Fibroblast of villous mesenchyme (primary cell): Measurements from ENCODE around the gene XPOT. TPM values are rescaled to one million over a fixed set of nuclear protein-coding genes. Genes with fewer than 3 reads are reported as not detected.

ENCODE experiments used
- DNase-seq: peaks from one replicate; pipeline ENCODE4 v3.0.0-alpha.2; 2010; ENCODE audit warnings: low read depth
- H3K4me3 ChIP-seq: 2 replicates; pipeline ENCODE4 v1.5.1; 2011; ENCODE audit warnings: low read depth, mild to moderate bottlenecking, low read length
- total RNA-seq: library from RNA; depleted of rRNA; stranded (reverse); fragments of >200 nt; gene quantifications from 2 replicates; pipeline ENCODE4 v1.2.3, GENCODE V29; 2012
- TF ChIP-seq, protein P1 (sequence below): IDR thresholded peaks from 2 replicates; pipeline ENCODE4 v1.5.1; 2012; ENCODE audit warnings: low read depth, mild to moderate bottlenecking, low read length; ENCODE audit not compliant: insufficient read depth

XPOT gene
- total RNA-seq, 1 donor, result 146 TPM

- TF ChIP-seq, protein P1, sequence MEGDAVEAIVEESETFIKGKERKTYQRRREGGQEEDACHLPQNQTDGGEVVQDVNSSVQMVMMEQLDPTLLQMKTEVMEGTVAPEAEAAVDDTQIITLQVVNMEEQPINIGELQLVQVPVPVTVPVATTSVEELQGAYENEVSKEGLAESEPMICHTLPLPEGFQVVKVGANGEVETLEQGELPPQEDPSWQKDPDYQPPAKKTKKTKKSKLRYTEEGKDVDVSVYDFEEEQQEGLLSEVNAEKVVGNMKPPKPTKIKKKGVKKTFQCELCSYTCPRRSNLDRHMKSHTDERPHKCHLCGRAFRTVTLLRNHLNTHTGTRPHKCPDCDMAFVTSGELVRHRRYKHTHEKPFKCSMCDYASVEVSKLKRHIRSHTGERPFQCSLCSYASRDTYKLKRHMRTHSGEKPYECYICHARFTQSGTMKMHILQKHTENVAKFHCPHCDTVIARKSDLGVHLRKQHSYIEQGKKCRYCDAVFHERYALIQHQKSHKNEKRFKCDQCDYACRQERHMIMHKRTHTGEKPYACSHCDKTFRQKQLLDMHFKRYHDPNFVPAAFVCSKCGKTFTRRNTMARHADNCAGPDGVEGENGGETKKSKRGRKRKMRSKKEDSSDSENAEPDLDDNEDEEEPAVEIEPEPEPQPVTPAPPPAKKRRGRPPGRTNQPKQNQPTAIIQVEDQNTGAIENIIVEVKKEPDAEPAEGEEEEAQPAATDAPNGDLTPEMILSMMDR, result no peak
Observed at GRCh38 chr12:64418209-64418608, 14.0 kb downstream of the XPOT start.

GRCh38 chr12:64419696-64420095, 15.5 kb downstream of the XPOT start:
- H3K4me3 ChIP-seq, result no peak overlapping the region
- DNase-seq, result no peak
- TF ChIP-seq, protein P1, result no peak

More at GRCh38 chr12:64418209-64418608, 14.0 kb downstream of the XPOT start:
- no peak overlapping the region for H3K4me3 ChIP-seq
- DNase-seq, result no peak

DNA sequence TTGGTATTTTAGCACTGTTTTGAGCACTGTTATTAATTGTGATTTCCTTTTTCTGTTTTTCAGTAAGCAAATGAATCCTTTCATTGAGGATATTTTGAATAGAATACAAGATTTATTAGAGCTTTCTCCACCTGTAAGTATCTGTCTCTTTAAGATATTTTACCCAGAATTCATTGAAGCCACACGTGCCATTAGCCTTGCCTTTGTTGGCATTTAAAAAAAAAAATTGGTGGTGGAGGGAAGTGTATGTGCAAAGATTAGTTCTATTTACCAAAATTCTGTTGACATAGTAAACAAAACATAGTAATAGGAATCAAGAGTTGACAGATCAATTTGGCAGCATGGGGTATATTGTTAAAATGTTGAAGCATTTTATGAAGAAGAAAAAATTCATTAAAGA, 23.8 kb downstream of the XPOT start:
- H3K4me3 ChIP-seq, result no peak overlapping the region
- DNase-seq, result no peak
- TF ChIP-seq, protein P1, result no peak

GRCh38 chr12:64428956-64429355, 24.8 kb downstream of the XPOT start:
- no peak overlapping the region for H3K4me3 ChIP-seq
- DNase-seq, result no peak
- TF ChIP-seq, protein P1, result no peak

GRCh38 chr12:64430886-64431285, 26.7 kb downstream of the XPOT start:
- TF ChIP-seq, protein P1, result no peak
- DNase-seq, result no peak
- H3K4me3 ChIP-seq, result no peak overlapping the region

GRCh38 chr12:64431791-64432190, 27.6 kb downstream of the XPOT start:
- DNase-seq, result no peak
- no peak overlapping the region for H3K4me3 ChIP-seq
- TF ChIP-seq, protein P1, result no peak

DNA sequence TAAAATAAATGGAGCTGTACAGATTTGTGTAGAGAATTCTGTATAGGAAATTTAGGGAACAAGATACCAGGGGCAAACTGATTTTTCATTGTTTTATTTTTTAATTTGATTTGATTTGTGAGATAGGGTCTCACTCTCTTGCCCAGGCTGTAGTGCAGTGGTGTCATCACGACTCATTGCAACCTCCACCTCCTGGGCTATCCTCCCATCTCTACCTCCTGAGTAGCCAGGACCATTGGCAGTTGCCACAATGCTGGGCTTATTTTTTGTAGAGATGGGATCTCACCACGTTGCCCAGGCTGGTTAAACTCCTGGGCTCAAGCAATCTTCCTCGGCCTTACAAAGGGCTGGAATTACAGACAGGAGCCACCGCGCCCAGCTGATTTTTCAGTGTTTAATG, 29.7 kb downstream of the XPOT start:
- TF ChIP-seq, protein P1, result no peak
- H3K4me3 ChIP-seq, result no peak overlapping the region
- no peak for DNase-seq
